IPS-18a (cell line): ENCODE results near the gene PTPRZ1.

Experiments
- H3K27ac ChIP-seq: one replicate; pipeline ENCODE4 v1.5.1; 2013; ENCODE audit warnings: low read length
- H3K27me3 ChIP-seq: one replicate; pipeline ENCODE4 v1.6.1; 2013; ENCODE audit warnings: mild to moderate bottlenecking, low read length; ENCODE audit not compliant: control insufficient read depth, insufficient read depth
- H3K36me3 ChIP-seq: one replicate; pipeline ENCODE4 v1.6.1; 2013; ENCODE audit warnings: low read depth, low read length; ENCODE audit not compliant: control insufficient read depth
- H3K4me1 ChIP-seq: one replicate; pipeline ENCODE4 v1.6.1; 2013; ENCODE audit warnings: low read depth, low read length; ENCODE audit not compliant: control insufficient read depth
- H3K4me3 ChIP-seq: one replicate; pipeline ENCODE4 v1.5.1; 2013; ENCODE audit warnings: low read length
- H3K9ac ChIP-seq: one replicate; pipeline ENCODE4 v1.6.1; 2013; ENCODE audit warnings: mild to moderate bottlenecking, low read length, moderate library complexity
- H3K9me3 ChIP-seq: one replicate; pipeline ENCODE4 v1.6.1; 2013; ENCODE audit warnings: low read depth, low read length; ENCODE audit not compliant: control insufficient read depth

The PTPRZ1 gene

DNA sequence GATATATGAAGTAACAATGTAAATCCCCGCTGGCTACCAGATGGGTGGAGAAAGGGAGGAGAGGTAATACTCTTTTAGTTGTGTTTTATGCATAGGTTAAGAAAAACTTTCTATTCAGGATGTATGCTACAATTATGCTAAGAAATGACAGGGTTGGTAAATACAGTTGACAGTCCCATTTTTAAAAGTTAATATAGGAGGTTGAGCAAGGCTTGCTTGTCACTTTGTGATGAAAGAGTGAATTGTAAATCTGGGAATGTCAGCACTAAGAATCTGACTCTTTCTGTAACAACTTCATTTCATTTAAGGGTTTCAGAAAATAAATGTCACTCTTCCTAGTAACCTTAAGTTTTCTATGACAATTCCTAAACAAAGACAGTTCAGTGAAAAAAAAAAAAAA, 59.8 kb downstream of the PTPRZ1 start:
- Histone ChIP-seq H3K27me3 (no peaks in the 10 kb centered on the region), H3K4me3 (no peak overlapping the region), H3K4me1 (peaks cover 36% of the 10 kb centered on the region), H3K9ac (peak overlapping the region; percentile 2), H3K27ac (no peak overlapping the region), H3K9me3 (no peaks in the 10 kb centered on the region), H3K36me3 (peaks cover 13% of the 10 kb centered on the region)

DNA sequence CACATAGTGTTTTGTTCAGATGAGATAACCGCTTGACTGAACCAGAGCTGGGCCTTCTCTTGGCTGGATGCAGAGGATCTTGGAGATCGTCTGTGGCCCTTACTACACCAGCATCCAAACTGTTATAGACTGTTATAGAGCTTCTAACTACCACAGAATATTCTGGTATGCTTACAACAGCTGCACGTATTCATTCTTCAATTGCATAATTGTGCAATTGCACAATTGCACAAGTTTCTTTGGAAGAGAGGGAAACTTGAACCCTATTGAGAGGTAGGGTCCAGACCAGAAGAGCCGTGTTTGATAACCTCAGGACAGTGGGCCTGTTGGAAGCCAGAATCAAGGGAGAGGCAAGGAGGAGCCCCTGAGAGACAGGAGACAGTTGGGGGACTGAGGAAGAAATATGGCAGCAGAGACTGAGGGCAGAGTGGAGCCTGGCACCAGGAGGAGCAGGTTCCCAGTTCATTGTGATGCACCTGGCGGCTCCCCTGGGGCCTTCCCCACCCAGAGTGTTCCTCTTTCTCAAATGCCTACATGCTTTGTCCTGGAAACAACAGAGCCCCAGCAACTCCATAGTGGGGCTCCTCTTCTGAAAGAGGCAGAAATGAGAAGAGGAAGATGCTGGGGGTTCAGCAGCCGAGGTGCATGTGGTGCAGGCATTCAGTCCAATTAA, 64.1 kb downstream of the PTPRZ1 start:
- Histone ChIP-seq H3K4me3 (no peak overlapping the region), H3K36me3 (peaks cover 7% of the 10 kb centered on the region), H3K9me3 (no peaks in the 10 kb centered on the region), H3K27me3 (no peaks in the 10 kb centered on the region), H3K27ac (peak overlapping the region; percentile 38), H3K9ac (no peak overlapping the region), H3K4me1 (peaks cover 62% of the 10 kb centered on the region)

DNA sequence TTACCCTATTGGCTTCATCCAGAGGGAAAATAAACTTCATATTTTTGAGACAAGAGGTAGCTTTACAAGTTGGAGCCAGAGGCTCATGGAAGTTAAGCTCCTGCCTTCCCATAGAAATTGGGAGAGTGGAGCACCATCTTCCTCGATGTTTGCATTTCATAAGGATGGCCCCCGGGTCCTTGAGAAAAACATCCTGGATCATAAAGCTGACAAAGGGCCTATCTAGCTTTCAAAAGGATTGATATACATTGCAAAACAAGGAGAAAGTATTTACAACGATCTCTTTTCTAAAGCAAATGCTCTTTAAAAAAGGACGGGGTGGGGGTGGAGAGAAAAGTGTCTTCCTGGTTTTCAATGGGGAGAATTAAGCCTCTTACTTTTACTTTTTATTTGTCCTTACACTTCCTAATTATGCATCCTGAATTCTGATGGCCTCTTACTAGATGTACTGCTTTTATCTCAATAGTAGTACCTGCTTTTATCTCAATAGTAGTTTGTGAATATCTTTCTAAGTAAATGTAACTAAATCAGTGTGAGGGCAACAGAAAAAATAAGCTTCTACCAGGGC, 65.6 kb downstream of the PTPRZ1 start:
- Histone ChIP-seq H3K4me3 (peak overlapping the region; percentile 39), H3K36me3 (peaks cover 7% of the 10 kb centered on the region), H3K27ac (peak overlapping the region; percentile 97), H3K4me1 (peaks cover 66% of the 10 kb centered on the region), H3K9ac (peak overlapping the region; percentile 58), H3K27me3 (no peaks in the 10 kb centered on the region), H3K9me3 (no peaks in the 10 kb centered on the region)

DNA sequence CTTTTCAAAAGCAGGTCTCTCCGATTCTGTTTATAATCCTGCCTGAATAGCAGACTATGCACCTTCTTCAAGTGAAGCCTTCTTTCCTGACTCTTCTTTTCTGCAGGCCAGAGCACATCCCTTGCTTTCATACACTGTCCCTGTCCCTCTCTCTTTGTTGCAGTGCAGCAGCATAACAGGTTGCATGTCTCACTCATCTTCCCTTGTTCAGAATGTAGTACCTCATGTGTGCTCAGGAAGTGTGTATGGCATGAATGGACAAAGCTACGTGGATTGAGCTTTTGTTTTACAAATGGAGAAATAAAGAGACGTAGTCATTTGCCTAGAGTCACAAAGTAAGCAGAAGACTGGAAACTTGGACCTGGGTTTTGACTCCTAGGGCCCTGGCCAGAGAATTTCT, 68.0 kb downstream of the PTPRZ1 start:
- H3K9me3 ChIP-seq, result no peaks in the 10 kb centered on the region
- no peak overlapping the region for H3K4me3 ChIP-seq
- H3K4me1 ChIP-seq, result peaks cover 71% of the 10 kb centered on the region
- peak overlapping the region; percentile 78 for H3K27ac ChIP-seq
- H3K9ac ChIP-seq, result no peak overlapping the region
- no peaks in the 10 kb centered on the region for H3K27me3 ChIP-seq
- H3K36me3 ChIP-seq, result peaks cover 5% of the 10 kb centered on the region

DNA sequence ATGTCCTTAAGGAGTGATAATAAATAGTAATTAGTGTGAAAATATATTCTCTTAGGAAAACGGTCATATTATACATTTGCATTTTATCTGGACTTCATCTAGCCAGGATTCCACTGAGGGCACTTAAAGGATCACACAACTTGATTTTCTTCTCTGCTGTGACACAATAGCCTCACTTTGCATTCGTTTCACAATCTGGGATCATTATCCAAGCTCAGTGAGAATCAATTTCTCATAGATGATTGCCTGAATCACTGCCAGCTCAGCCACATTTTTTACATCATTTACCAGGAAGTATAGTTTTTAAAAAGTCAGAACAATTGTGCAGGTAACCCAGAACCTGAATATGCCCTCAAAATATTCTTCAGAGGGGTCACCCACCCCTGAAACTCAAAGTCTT, 68.9 kb downstream of the PTPRZ1 start:
- Histone ChIP-seq H3K9ac (peak overlapping the region; percentile 7), H3K9me3 (no peaks in the 10 kb centered on the region), H3K36me3 (no peaks in the 10 kb centered on the region), H3K27ac (peak overlapping the region; percentile 78), H3K27me3 (no peaks in the 10 kb centered on the region), H3K4me3 (no peak overlapping the region), H3K4me1 (peaks cover 68% of the 10 kb centered on the region)

DNA sequence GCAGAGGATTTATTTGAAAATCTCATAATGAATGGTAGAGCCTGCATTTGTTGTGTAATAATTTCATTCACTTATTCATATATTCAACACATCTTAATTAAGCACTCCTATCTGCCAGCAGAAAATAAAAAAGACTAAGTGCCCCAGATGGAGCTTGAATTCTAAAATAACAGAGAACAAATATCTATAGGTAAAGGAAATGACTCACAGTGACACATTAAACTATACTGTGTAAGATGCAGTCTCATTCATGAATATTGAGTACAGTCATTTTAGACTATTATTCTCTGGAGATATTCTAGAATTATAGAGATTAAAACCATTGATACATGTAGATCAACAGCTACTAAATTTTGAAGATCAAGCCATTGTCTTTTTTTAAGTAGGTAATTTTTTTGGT, 72.1 kb downstream of the PTPRZ1 start:
- Histone ChIP-seq H3K9ac (no peak overlapping the region), H3K4me3 (no peak overlapping the region), H3K27ac (no peak overlapping the region), H3K27me3 (no peaks in the 10 kb centered on the region), H3K36me3 (no peaks in the 10 kb centered on the region), H3K4me1 (peaks cover 39% of the 10 kb centered on the region), H3K9me3 (no peaks in the 10 kb centered on the region)

DNA sequence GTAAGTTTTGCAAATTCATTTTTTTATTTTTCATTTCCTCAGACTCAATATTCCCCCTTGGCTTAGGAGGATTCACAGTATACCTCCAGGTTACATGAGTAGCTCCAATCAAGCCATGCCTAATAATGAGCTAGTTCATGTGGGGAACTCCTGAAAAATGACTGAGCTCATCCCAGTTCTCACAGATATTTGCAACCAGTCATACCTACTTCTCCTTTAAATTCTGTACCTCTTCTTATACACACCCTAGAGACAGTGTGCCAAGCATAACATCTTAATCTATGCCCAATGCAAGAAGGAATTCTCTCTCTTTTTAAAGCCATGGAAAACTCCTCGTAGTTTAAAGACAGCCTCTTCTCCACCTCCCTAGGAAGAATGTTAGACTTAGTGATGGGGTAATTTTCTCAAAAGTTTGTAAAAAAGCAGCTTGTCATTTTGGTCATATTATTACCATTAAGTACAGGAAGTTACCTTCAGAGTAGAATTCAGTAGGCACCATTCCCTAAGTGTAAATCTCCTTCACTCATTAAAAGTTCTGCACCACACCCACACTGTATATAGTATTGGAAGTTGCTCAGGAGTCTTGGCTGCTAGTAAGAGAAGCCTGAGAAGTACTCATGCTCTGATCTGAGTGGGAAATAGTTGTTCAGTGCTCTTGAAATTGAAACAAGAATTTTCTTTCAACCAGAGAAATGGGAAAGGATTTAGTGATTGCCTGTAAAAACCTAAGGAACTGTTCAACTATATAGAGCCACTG, 72.7 kb downstream of the PTPRZ1 start:
- Histone ChIP-seq H3K27me3 (no peaks in the 10 kb centered on the region), H3K27ac (peak overlapping the region; percentile 10), H3K9me3 (no peaks in the 10 kb centered on the region), H3K4me1 (peaks cover 33% of the 10 kb centered on the region), H3K36me3 (no peaks in the 10 kb centered on the region), H3K9ac (no peak overlapping the region), H3K4me3 (no peak overlapping the region)

- H3K36me3 ChIP-seq, result no peaks in the 10 kb centered on the region
- H3K27me3 ChIP-seq, result no peaks in the 10 kb centered on the region
- no peak overlapping the region for H3K9ac ChIP-seq
- no peaks in the 10 kb centered on the region for H3K9me3 ChIP-seq
- no peak overlapping the region for H3K4me3 ChIP-seq
- peaks cover 30% of the 10 kb centered on the region for H3K4me1 ChIP-seq
- no peak overlapping the region for H3K27ac ChIP-seq
These were observed 80.2 kb downstream of the PTPRZ1 start for GRCh38 chr7:121953164-121953563.

DNA sequence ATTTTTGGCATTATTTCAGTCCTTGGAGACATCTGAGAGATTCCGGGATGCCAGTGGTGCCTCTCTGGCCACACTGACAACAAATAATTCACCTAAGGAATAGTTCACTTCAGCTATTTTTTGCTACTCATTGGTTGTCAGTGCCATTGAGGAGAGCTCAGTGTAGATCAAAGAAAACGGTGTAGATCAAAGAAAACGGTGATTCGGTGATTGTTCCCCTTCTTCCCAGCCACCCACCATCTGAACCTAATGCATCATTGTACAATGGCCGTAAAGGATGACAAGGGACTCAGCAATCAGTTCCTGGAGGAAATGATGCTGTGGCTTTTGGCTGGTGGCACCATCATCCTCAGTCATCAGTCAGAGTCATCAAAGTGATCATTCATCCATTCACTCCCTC, 80.6 kb downstream of the PTPRZ1 start:
- no peak overlapping the region for H3K4me3 ChIP-seq
- no peak overlapping the region for H3K9ac ChIP-seq
- H3K27ac ChIP-seq, result no peak overlapping the region
- H3K9me3 ChIP-seq, result no peaks in the 10 kb centered on the region
- no peaks in the 10 kb centered on the region for H3K27me3 ChIP-seq
- peaks cover 30% of the 10 kb centered on the region for H3K4me1 ChIP-seq
- no peaks in the 10 kb centered on the region for H3K36me3 ChIP-seq

GRCh38 chr7:121954803-121955202, 81.8 kb downstream of the PTPRZ1 start:
- Histone ChIP-seq H3K4me3 (no peak overlapping the region), H3K9me3 (no peaks in the 10 kb centered on the region), H3K4me1 (peaks cover 30% of the 10 kb centered on the region), H3K36me3 (no peaks in the 10 kb centered on the region), H3K27ac (no peak overlapping the region), H3K9ac (no peak overlapping the region), H3K27me3 (no peaks in the 10 kb centered on the region)

DNA sequence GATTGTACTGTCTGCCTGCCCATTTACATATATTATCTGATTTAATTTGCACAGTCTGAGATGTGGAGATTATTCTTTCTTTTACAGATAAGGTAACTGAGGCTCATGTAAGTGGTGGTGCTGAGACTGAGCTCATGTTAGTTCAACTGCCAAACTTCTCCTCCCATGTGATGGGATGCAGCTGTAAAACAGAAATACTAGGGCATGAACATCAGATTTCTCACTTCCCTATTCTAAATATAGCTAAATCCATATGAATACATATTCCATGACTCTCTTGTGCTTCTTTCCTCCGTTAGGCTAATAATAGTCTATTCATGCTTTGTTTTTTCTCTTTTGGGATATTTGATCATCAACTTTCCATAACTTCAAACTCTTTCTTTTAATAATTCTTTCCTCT, 84.7 kb downstream of the PTPRZ1 start:
- no peaks in the 10 kb centered on the region for H3K9me3 ChIP-seq
- no peak overlapping the region for H3K4me3 ChIP-seq
- no peaks in the 10 kb centered on the region for H3K36me3 ChIP-seq
- H3K27me3 ChIP-seq, result no peaks in the 10 kb centered on the region
- no peak overlapping the region for H3K9ac ChIP-seq
- H3K4me1 ChIP-seq, result peaks cover 38% of the 10 kb centered on the region
- no peak overlapping the region for H3K27ac ChIP-seq
